A673 (cell line): Measurements from ENCODE around the gene FSTL4. TPM values are rescaled to one million over a fixed set of nuclear protein-coding genes. Genes with fewer than 3 reads are reported as not detected.

Experiments
- BruUV-seq: library from RNA; stranded (reverse); fragments of 400-500 nt; replicated peaks from 2 replicates; lab custom pipeline; 2021; lab: Mats Ljungman, UMichigan
- CTCF ChIA-PET: fragments of 300-600 bp; sonication (Branson Sonifier 250); formaldehyde crosslinking; loops from one replicate; lab custom pipeline; 2022; ENCODE audit warnings: antibody characterized with exemption; lab: Charles Lee
- POLR2A ChIA-PET: fragments of 300-600 bp; sonication (Branson Sonifier 250); formaldehyde crosslinking; loops from one replicate; lab custom pipeline; 2022; ENCODE audit warnings: antibody characterized with exemption; ENCODE audit not compliant: low non-redundant PET; lab: Charles Lee
- DNase-seq: peaks from one replicate; pipeline ENCODE4 v3.0.0-alpha.2; 2015; ENCODE audit warnings: low spot score
- H3K27ac ChIP-seq: fragments of 200-600 bp; sonication (generic); 2 replicates; pipeline ENCODE4 v1.5.1; 2016; ENCODE audit warnings: mixed run types, low read depth, mild to moderate bottlenecking, mixed read lengths, antibody characterized with exemption, low read length; ENCODE audit not compliant: poor library complexity, severe bottlenecking
- H3K27me3 ChIP-seq: fragments of 200-600 bp; sonication (generic); replicated peaks from 2 replicates; pipeline ENCODE4 v1.6.1; 2017; ENCODE audit warnings: mixed run types, low read depth, mild to moderate bottlenecking, mixed read lengths, antibody characterized with exemption, low read length; ENCODE audit not compliant: insufficient read depth, poor library complexity
- H3K36me3 ChIP-seq: fragments of 200-600 bp; sonication (generic); 2 replicates; pipeline ENCODE4 v1.6.1; 2016; ENCODE audit warnings: mixed run types, mild to moderate bottlenecking, mixed read lengths, antibody characterized with exemption, low read length; ENCODE audit not compliant: insufficient read depth, poor library complexity, severe bottlenecking
- H3K4me1 ChIP-seq: fragments of 200-600 bp; sonication (generic); 2 replicates; pipeline ENCODE4 v1.6.1; 2017; ENCODE audit warnings: mixed run types, mild to moderate bottlenecking, mixed read lengths, antibody characterized with exemption, low read length; ENCODE audit not compliant: insufficient read depth, poor library complexity, severe bottlenecking
- H3K4me3 ChIP-seq: fragments of 200-600 bp; sonication (generic); 2 replicates; pipeline ENCODE4 v1.5.1; 2016; ENCODE audit warnings: low read depth, mixed run types, mild to moderate bottlenecking, mixed read lengths, low read length; ENCODE audit not compliant: poor library complexity, severe bottlenecking
- H3K9me3 ChIP-seq: fragments of 200-600 bp; sonication (generic); 2 replicates; pipeline ENCODE4 v1.6.1; 2016; ENCODE audit warnings: mixed run types, low read depth, mild to moderate bottlenecking, mixed read lengths, antibody characterized with exemption, low read length; ENCODE audit not compliant: poor library complexity, severe bottlenecking
- CTCF ChIP-seq: fragments of 300-800, 200-600 bp; sonication (generic); conservative IDR thresholded peaks from 2 replicates; pipeline ENCODE4 v1.5.1; 2017; ENCODE audit warnings: low read depth, mild to moderate bottlenecking, antibody characterized with exemption, low read length, moderate library complexity, mixed read lengths
- EZH2 ChIP-seq: fragments of 200-600 bp; sonication (generic); IDR thresholded peaks from 2 replicates; pipeline ENCODE4 v1.6.1; 2017; ENCODE audit warnings: borderline replicate concordance, low read depth, mild to moderate bottlenecking, mixed read lengths, antibody characterized with exemption, low read length; ENCODE audit not compliant: poor library complexity, severe bottlenecking
- intact Hi-C: fragments of 100-400 bp; cut with micrococcal nuclease; formaldehyde crosslinking; loops from one replicate; pipeline ENCODE4 v1.10.0; 2022; ENCODE audit not compliant: unreplicated experiment
- total RNA-seq: library from RNA; stranded (reverse); gene quantifications from 2 replicates; pipeline ENCODE4 v1.2.3, GENCODE V29; 2021

Gene FSTL4
- total RNA-seq, 1 experiment from 2014 or later, result 0.86 TPM

DNA sequence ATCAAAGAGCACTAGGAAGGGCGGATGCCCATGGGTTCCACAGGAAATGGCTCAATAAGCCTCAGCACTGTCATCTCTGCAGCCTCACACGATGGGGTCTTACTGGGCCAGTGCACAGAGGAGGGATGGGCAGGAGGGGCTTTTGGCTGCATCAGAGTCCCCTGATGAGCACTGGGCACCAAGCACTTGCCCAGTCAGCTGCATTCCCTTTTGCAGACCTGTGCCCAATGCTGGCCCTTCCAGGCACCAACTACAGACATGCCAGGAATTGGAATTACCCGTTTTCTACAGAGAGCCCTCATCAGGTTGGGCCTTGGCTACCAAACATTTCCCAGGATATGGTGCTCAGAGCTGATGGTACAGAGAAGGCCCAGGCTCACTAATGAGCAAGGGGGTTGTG is 378.1 kb downstream of the FSTL4 start:
- BruUV-seq, result no TSS peak
- POLR2A ChIA-PET, result no interaction called here
- TF ChIP-seq CTCF (no peak), EZH2 (no peak)
- DNase-seq, result no peak
- H3K36me3 ChIP-seq, result no peaks in the 10 kb centered on the region
- H3K4me3 ChIP-seq, result no peak overlapping the region
- intact Hi-C loops, result no loop called here
- no peaks in the 10 kb centered on the region for H3K27me3 ChIP-seq
- H3K9me3 ChIP-seq, result no peaks in the 10 kb centered on the region
- H3K4me1 ChIP-seq, result no peaks in the 10 kb centered on the region
- no peak overlapping the region for H3K27ac ChIP-seq
- CTCF ChIA-PET, result no interaction called here

GRCh38 chr5:133233616-133234015 is 378.7 kb downstream of the FSTL4 start:
- no peak for DNase-seq

GRCh38 chr5:133232911-133233310 is 379.4 kb downstream of the FSTL4 start:
- Histone ChIP-seq H3K27me3 (no peaks in the 10 kb centered on the region), H3K9me3 (no peaks in the 10 kb centered on the region), H3K4me1 (no peaks in the 10 kb centered on the region), H3K36me3 (no peaks in the 10 kb centered on the region), H3K27ac (no peak overlapping the region), H3K4me3 (no peak overlapping the region)
- ChIA-PET CTCF (no interaction called here), POLR2A (no interaction called here)
- intact Hi-C loops, result no loop called here
- TF ChIP-seq CTCF (no peak), EZH2 (no peak)
- BruUV-seq, result no TSS peak
- DNase-seq, result no peak

More at GRCh38 chr5:133233616-133234015, 378.7 kb downstream of the FSTL4 start:
- Histone ChIP-seq H3K9me3 (no peaks in the 10 kb centered on the region), H3K4me3 (no peak overlapping the region), H3K27ac (no peak overlapping the region), H3K4me1 (no peaks in the 10 kb centered on the region), H3K27me3 (no peaks in the 10 kb centered on the region), H3K36me3 (no peaks in the 10 kb centered on the region)
- TF ChIP-seq EZH2 (no peak), CTCF (no peak)
- no TSS peak for BruUV-seq
- ChIA-PET CTCF (no interaction called here), POLR2A (no interaction called here)
- intact Hi-C loops, result no loop called here
